ENCODE results near the gene UBE2L3.
"Not testable (repeated sequence)": the region's sequence is repeated elsewhere in the genome, so short reads cannot be mapped to it uniquely, and the experiment has no call there.

UBE2L3 gene

GRCh38 chr22:21605887-21606564, 38.5 kb downstream of the UBE2L3 start:
- TF ChIP-seq CTCF (IDR thresholded peaks at IDR 0.05; ENCODE audit: borderline replicate concordance, control extremely low read depth, extremely low read depth, insufficient read depth, missing control alignments), result no peak
- in situ Hi-C loops (cut with MboI; ENCODE audit: low sequenced_read_pairs, unreplicated experiment), result no loop called here

GRCh38 chr22:21606775-21607174, 39.3 kb downstream of the UBE2L3 start:
- no peak for DNase-seq (ENCODE audit: low spot score)
- TF ChIP-seq CTCF (IDR thresholded peaks at IDR 0.05; ENCODE audit: borderline replicate concordance, control extremely low read depth, extremely low read depth, insufficient read depth, missing control alignments), result no peak
- in situ Hi-C loops (cut with MboI; ENCODE audit: low sequenced_read_pairs, unreplicated experiment), result no loop called here

More at GRCh38 chr22:21605887-21606564, 38.5 kb downstream of the UBE2L3 start:
- no peak for DNase-seq (ENCODE audit: low spot score)

- in situ Hi-C loops (cut with MboI; ENCODE audit: low sequenced_read_pairs, unreplicated experiment); DNase-seq (ENCODE audit: low spot score): not testable (repeated sequence)
These were observed 42.1 kb downstream of the UBE2L3 start for GRCh38 chr22:21609556-21610157.

GRCh38 chr22:21611210-21611977, 43.9 kb downstream of the UBE2L3 start:
- DNase-seq (ENCODE audit: low spot score), result no peak
- in situ Hi-C loops (cut with MboI; ENCODE audit: low sequenced_read_pairs, unreplicated experiment), result no loop called here
- TF ChIP-seq CTCF (IDR thresholded peaks at IDR 0.05; ENCODE audit: borderline replicate concordance, control extremely low read depth, extremely low read depth, insufficient read depth, missing control alignments), result no peak

GRCh38 chr22:21612858-21613257, 45.3 kb downstream of the UBE2L3 start:
- DNase-seq (ENCODE audit: low spot score), result no peak
- in situ Hi-C loops (cut with MboI; ENCODE audit: low sequenced_read_pairs, unreplicated experiment), result no loop called here
- no peak for TF ChIP-seq CTCF (IDR thresholded peaks at IDR 0.05; ENCODE audit: borderline replicate concordance, control extremely low read depth, extremely low read depth, insufficient read depth, missing control alignments)

GRCh38 chr22:21613553-21614233, 46.2 kb downstream of the UBE2L3 start:
- in situ Hi-C loops (cut with MboI; ENCODE audit: low sequenced_read_pairs, unreplicated experiment), result no loop called here
- no peak for DNase-seq (ENCODE audit: low spot score)
- TF ChIP-seq CTCF (IDR thresholded peaks at IDR 0.05; ENCODE audit: borderline replicate concordance, control extremely low read depth, extremely low read depth, insufficient read depth, missing control alignments), result no peak

Measured in GM13976 (cell line).